Left lung (tissue), 10 donors: ENCODE results near the gene BCAS1. TPM values are rescaled to one million over a fixed set of nuclear protein-coding genes. Genes with fewer than 3 reads are reported as not detected.

Experiments
- ATAC-seq: fragments of 200-7000 bp; cut with Tn5 transposase; one replicate; pipeline ENCODE4 v1.9.1; 2020; ENCODE audit warnings: moderate library complexity
- DNase-seq, 4 donors: peaks; one replicate each; pipeline ENCODE4 v3.0.0-alpha.2; 2013 to 2020
- H3K27ac ChIP-seq, 2 donors: fragments of 200-600 bp; sonication (generic) in 1 of 2; one replicate each; pipeline versions ENCODE4 v1.5.0 to v1.8.0; 2020 to 2021
- H3K27me3 ChIP-seq, 2 donors: fragments of 200-600 bp; sonication (generic) in 1 of 2; one replicate each; pipeline versions ENCODE4 v1.5.0 to v1.8.0; 2020 to 2021
- H3K36me3 ChIP-seq, 2 donors: fragments of 200-600 bp; sonication (generic) in 1 of 2; one replicate each; pipeline versions ENCODE4 v1.5.0 to v1.8.0; 2020 to 2021
- H3K4me1 ChIP-seq, 2 donors: fragments of 200-600 bp; one replicate each; pipeline ENCODE4 v1.8.0; 2021
- H3K4me3 ChIP-seq, 2 donors: fragments of 200-600 bp; sonication (generic) in 1 of 2; one replicate each; pipeline versions ENCODE4 v1.5.0 to v1.8.0; 2020 to 2021; ENCODE audit warnings: mild to moderate bottlenecking in 1 of 2
- H3K9me3 ChIP-seq, 2 donors: fragments of 200-600 bp; sonication (generic) in 1 of 2; one replicate each; pipeline versions ENCODE4 v1.5.0 to v1.8.0; 2020 to 2021
- CTCF ChIP-seq, 2 donors: fragments of 200-600 bp; sonication (generic) in 1 of 2; IDR thresholded peaks; one replicate each; pipeline versions ENCODE4 v1.5.0 to v1.8.0; 2021; ENCODE audit warnings: antibody characterized with exemption in 2 of 2
- intact Hi-C, 2 donors: fragments of 100-400 bp; cut with DNase I; formaldehyde crosslinking; loops; one replicate each; pipeline versions ENCODE4 v1.11.2 to v1.14.2; 2022
- polyA plus RNA-seq, 6 donors: library from polyadenylated mRNA; unstranded; fragments of 120-200 nt; gene quantifications; one replicate each; pipeline ENCODE4 v1.2.1, GENCODE V29; 2013; ENCODE audit not compliant: insufficient read length in 6 of 6
- total RNA-seq, 2 donors: library from RNA; stranded (reverse); fragmentation: NEBNext Ultra II Directional; extraction: Animal tissue kit (Norgen Biotek cat#: 25700); gene quantifications; one replicate each; pipeline ENCODE4 v1.2.1, GENCODE V29; 2021
- donor health status: DM: no; HTN: yes; CAD: no.
- donor health status: DM: no; HTN: no; CAD: no.

BCAS1 gene
- total and polyA plus RNA-seq, 8 donors, result 0.44 to 1.6 (median 0.81) TPM

DNA sequence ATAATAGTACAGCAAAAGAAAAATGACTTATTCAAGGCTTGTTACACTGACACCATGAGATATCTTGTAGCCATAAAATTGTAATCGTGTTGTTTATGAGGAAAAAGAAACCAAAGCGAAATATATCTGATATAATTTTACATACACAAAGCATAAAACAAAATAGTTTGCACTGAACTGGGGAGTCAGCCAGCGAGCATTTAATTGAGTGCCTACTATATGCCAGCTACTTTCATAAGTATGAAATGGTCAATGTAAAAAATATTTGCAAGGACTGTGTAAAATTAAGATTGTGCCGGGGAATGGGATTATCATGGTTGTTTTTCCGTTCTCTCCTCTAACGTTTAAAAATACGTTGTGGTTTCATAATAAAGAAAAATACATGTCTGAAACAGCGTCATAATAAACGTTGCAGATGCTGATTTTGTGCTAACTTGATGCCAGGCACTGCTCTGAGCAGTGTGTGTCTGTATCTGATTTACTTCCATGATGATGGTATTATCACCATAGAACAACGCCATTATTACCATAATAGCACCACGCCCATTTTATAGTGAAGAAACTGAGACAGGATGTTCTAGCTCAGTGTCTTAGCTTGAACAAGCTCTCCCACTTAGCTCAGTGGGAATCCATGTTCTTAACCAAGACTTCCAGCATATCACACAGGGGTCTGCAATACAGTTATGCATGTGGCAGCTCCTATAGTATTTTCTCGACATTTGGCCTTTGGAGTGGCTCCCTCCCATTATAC is 144.6 kb downstream of the BCAS1 start:
- Histone ChIP-seq H3K4me3 (no peak overlapping the region), H3K4me1 (peaks cover 4 to 50% of the 10 kb centered on the region in 2 donors), H3K27me3 (no peaks in the 10 kb centered on the region), H3K9me3 (no peaks in the 10 kb centered on the region), H3K36me3 (no peaks in the 10 kb centered on the region), H3K27ac (peak overlapping the region in 1 of 2 donors; percentile 60)
- no peak for TF ChIP-seq CTCF (IDR thresholded peaks at IDR 0.05)
- DNase-seq (no peak), ATAC-seq (no peak)
- intact Hi-C loops, result no loop called here

DNA sequence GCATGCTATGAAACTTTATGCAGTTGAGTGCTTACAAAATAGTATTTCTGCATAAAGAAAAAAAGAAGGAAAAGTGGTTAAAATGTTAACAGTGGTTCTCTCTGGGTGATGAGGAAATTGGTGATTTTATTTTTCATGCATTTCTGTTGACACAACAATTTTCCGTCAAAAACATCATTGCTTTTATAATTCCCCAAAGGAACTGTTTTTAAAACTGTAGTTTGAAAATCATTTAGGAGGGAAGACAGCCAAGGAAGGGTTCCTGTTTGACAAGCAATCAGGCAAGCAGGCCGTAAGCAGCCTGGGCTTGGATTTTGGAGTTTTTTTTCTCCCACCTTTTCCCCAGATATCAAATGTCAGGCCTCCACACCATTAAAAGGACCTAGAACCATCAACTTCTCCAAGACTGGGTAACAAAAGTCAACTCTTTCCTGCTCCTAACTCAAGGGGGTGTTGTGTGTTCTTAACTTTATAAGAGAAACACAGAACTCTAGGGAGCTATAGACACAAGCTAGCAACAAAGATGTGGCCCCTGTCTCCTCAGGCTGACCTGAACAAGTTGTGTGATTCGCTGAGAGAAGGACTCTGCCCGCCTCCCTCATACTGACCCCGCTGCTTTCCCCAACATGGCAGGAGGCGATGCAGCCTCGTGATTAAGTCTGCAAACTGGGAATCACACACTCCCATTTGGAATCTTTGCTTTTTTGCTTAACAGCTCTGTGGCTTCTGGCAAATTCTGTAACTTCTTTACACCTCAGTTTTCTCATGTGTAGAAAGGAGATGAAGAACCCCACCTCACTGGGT is 146.6 kb downstream of the BCAS1 start:
- TF ChIP-seq CTCF (IDR thresholded peaks at IDR 0.05), result no peak
- Histone ChIP-seq H3K36me3 (no peaks in the 10 kb centered on the region), H3K27ac (peak overlapping the region in 1 of 2 donors; percentile 68), H3K4me1 (peaks cover 4 to 50% of the 10 kb centered on the region in 2 donors), H3K4me3 (no peak overlapping the region), H3K27me3 (no peaks in the 10 kb centered on the region), H3K9me3 (no peaks in the 10 kb centered on the region)
- intact Hi-C loops, result no loop called here
- ATAC-seq, result no peak
- no peak for DNase-seq

DNA sequence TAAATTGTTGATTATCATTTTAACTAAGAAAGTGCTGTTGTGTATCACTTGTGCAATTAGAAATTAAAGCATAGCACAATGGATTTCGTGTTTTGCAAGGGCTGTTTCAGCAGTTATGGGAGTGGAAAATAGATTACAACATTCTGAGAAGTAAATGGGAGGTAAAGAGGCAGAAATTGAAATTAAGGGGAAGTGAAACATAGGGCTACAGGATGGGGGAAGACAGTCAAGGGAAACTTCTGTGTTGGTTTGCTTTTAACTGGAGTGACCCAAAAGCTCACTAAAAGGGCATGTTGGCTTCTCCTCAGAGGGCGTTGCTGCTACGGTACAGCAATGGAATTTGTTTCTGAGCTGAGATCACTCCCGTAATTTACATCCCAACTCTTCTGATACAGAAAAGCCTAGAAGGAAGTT is 147.5 kb downstream of the BCAS1 start:
- Histone ChIP-seq H3K4me3 (no peak overlapping the region), H3K36me3 (no peaks in the 10 kb centered on the region), H3K27me3 (no peaks in the 10 kb centered on the region), H3K9me3 (no peaks in the 10 kb centered on the region), H3K4me1 (peaks cover 4 to 50% of the 10 kb centered on the region in 2 donors), H3K27ac (peak overlapping the region; percentile 68 to 69)
- DNase-seq, result no peak
- intact Hi-C loops, result no loop called here
- ATAC-seq, result peak; percentile 52
- no peak for TF ChIP-seq CTCF (IDR thresholded peaks at IDR 0.05)

DNA sequence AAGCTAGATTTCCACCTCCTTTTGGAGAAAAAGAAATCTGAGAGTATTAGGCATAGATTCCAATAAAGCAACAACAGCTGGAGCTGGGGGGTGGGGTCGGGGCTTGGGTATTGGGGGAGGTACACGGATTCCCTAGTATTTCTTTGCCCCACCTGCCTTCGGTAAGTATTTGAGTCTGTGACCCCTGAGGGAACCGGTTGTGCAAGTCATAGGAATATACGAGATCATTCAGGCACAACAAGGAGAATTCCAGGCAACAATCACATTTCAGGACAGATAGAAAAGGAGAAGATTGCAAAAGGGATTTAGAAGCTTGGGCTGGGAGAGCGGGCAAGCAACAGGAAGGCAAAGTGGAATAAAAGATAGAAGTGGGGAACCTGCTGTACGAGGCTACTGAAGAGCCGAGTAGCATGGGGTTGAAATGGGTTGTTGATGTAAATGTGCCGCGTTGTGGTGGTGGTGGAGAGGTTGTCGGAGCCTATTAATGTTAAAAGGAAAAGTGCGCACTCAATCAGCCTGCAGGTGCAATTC is 148.9 kb downstream of the BCAS1 start:
- TF ChIP-seq CTCF (IDR thresholded peaks at IDR 0.05), result no peak
- H3K4me3 ChIP-seq, result no peak overlapping the region

More for the DNA sequence above, 148.9 kb downstream of the BCAS1 start:
- H3K9me3 ChIP-seq, result no peaks in the 10 kb centered on the region
- intact Hi-C loops, result no loop called here
- H3K27ac ChIP-seq, result no peak overlapping the region
- no peaks in the 10 kb centered on the region for H3K27me3 ChIP-seq
- H3K4me1 ChIP-seq, result peaks cover 11 to 53% of the 10 kb centered on the region in 2 donors
- H3K36me3 ChIP-seq, result no peaks in the 10 kb centered on the region
- DNase-seq (no peak), ATAC-seq (no peak)
